IMR-90 (cell line): ENCODE measurements around the gene HSPA12A. TPM values are rescaled to one million over a fixed set of nuclear protein-coding genes. Genes with fewer than 3 reads are reported as not detected.

Source experiments
- ATAC-seq: fragments of 200-7000 bp; cut with Tn5 transposase; 2 replicates; pipeline ENCODE4 v1.9.1; 2020; ENCODE audit warnings: low read depth, mild to moderate bottlenecking, moderate library complexity
- BruUV-seq: library from RNA; stranded (reverse); fragments of 400-500 nt; replicated peaks from 2 replicates; lab custom pipeline; 2021; lab: Mats Ljungman, UMichigan
- CTCF ChIA-PET: fragments of 300-600 bp; formaldehyde crosslinking; extraction: SDS; loops from one replicate; lab custom pipeline; 2021; ENCODE audit warnings: antibody characterized with exemption; lab: Yijun Ruan, JAX
- POLR2A ChIA-PET: fragments of 300-600 bp; sonication (Branson Sonifier 250); formaldehyde crosslinking; loops from one replicate; lab custom pipeline; 2022; ENCODE audit warnings: antibody characterized with exemption; ENCODE audit not compliant: unreplicated experiment; lab: Charles Lee
- DNase-seq: peaks from one replicate; pipeline ENCODE4 v3.0.0; 2013
- H2AFZ ChIP-seq: replicated peaks from 2 replicates; pipeline ENCODE3; 2013; ENCODE audit warnings: low read length, mild to moderate bottlenecking; ENCODE audit not compliant: poor library complexity
- H2AK5ac ChIP-seq: 2 replicates; pipeline ENCODE4 v1.6.1; 2013; ENCODE audit warnings: low read depth, low read length, inconsistent platforms
- H2AK9ac ChIP-seq: replicated peaks from 2 replicates; pipeline ENCODE3; 2013; ENCODE audit warnings: mild to moderate bottlenecking, low read depth, low read length, moderate library complexity; ENCODE audit not compliant: poor library complexity
- H2BK120ac ChIP-seq: 2 replicates; pipeline ENCODE4 v1.6.1; 2013; ENCODE audit warnings: low read depth, low read length, inconsistent platforms
- H2BK15ac ChIP-seq: 3 replicates; pipeline ENCODE4 v1.6.1; 2013; ENCODE audit warnings: low read depth, low read length, inconsistent platforms
- H2BK20ac ChIP-seq: 2 replicates; pipeline ENCODE4 v1.6.1; 2013; ENCODE audit warnings: low read depth, mild to moderate bottlenecking, inconsistent platforms, low read length, moderate library complexity
- H2BK5ac ChIP-seq: 2 replicates; pipeline ENCODE4 v1.6.1; 2013; ENCODE audit warnings: mild to moderate bottlenecking, low read depth, low read length, inconsistent platforms; ENCODE audit not compliant: poor library complexity, severe bottlenecking
- H3K14ac ChIP-seq: replicated peaks from 2 replicates; pipeline ENCODE4 v1.6.1; 2013; ENCODE audit warnings: low read depth, low read length, inconsistent platforms
- H3K18ac ChIP-seq: 2 replicates; pipeline ENCODE4 v1.6.1; 2013; ENCODE audit warnings: low read depth, low read length, control low read depth
- H3K23ac ChIP-seq: 2 replicates; pipeline ENCODE4 v1.6.1; 2013; ENCODE audit warnings: low read depth, low read length, inconsistent platforms
- H3K27ac ChIP-seq: 2 replicates; pipeline ENCODE4 v1.5.1; 2013; ENCODE audit warnings: mild to moderate bottlenecking, control low read depth, low read length; ENCODE audit not compliant: insufficient read depth
- H3K27me3 ChIP-seq: 2 replicates; pipeline ENCODE4 v1.6.1; 2013; ENCODE audit warnings: low read length; ENCODE audit not compliant: control insufficient read depth, insufficient read depth
- H3K36me3 ChIP-seq: 2 replicates; pipeline ENCODE4 v1.6.1; 2013; ENCODE audit warnings: low read length, mixed read lengths; ENCODE audit not compliant: control insufficient read depth, insufficient read depth
- H3K4ac ChIP-seq: 2 replicates; pipeline ENCODE4 v1.6.1; 2013; ENCODE audit warnings: low read depth, low read length, inconsistent platforms
- H3K4me1 ChIP-seq: 2 replicates; pipeline ENCODE4 v1.6.1; 2013; ENCODE audit warnings: low read length, mixed read lengths; ENCODE audit not compliant: control insufficient read depth, insufficient read depth
- H3K4me2 ChIP-seq: 2 replicates; pipeline ENCODE4 v1.6.1; 2013; ENCODE audit warnings: low read depth, mild to moderate bottlenecking, control low read depth, low read length, moderate library complexity
- H3K4me3 ChIP-seq: 2 replicates; pipeline ENCODE4 v1.5.1; 2013; ENCODE audit warnings: low read depth, mild to moderate bottlenecking, control low read depth, low read length, moderate library complexity; ENCODE audit not compliant: insufficient read depth
- H3K56ac ChIP-seq: 2 replicates; pipeline ENCODE4 v1.6.1; 2013; ENCODE audit warnings: low read length, inconsistent platforms; ENCODE audit not compliant: insufficient read depth; ENCODE audit errors: extremely low read depth
- H3K79me1 ChIP-seq, 2 experiments: 2 replicates each; pipeline ENCODE4 v1.6.1; 2013; ENCODE audit warnings: low read length in 2 of 2, inconsistent platforms in 1 of 2, low read depth in 1 of 2
- H3K9ac ChIP-seq: 2 replicates; pipeline ENCODE4 v1.6.1; 2013; ENCODE audit warnings: low read depth, low read length, control low read depth
- H3K9me1 ChIP-seq: 2 replicates; pipeline ENCODE4 v1.6.1; 2013; ENCODE audit warnings: low read length, inconsistent platforms; ENCODE audit not compliant: insufficient read depth
- H3K9me3 ChIP-seq: 2 replicates; pipeline ENCODE4 v1.6.1; 2013; ENCODE audit warnings: low read length; ENCODE audit not compliant: control insufficient read depth, insufficient read depth
- H4K20me1 ChIP-seq: 2 replicates; pipeline ENCODE4 v1.6.1; 2013; ENCODE audit warnings: low read length, inconsistent platforms; ENCODE audit not compliant: insufficient read depth
- H4K5ac ChIP-seq: 2 replicates; pipeline ENCODE4 v1.6.1; 2013; ENCODE audit warnings: mild to moderate bottlenecking, low read depth, low read length, control low read depth
- H4K8ac ChIP-seq, 2 experiments: 2 replicates each; pipeline ENCODE4 v1.6.1; 2013; ENCODE audit warnings: low read depth in 2 of 2, low read length in 2 of 2, control low read depth in 1 of 2, inconsistent platforms in 1 of 2
- H4K91ac ChIP-seq: 2 replicates; pipeline ENCODE4 v1.6.1; 2013; ENCODE audit warnings: low read depth, low read length, inconsistent platforms; ENCODE audit not compliant: insufficient read depth
- CTCF ChIP-seq: conservative IDR thresholded peaks from 2 replicates; pipeline ENCODE4 v1.5.1; 2012; ENCODE audit warnings: mild to moderate bottlenecking, low read depth, low read length, improper control_type of control experiment
- FOS ChIP-seq: fragments of 150-350 bp; IDR thresholded peaks from 2 replicates; pipeline ENCODE4 v1.6.1; 2016; ENCODE audit warnings: low read depth, low read length
- NFE2L2 ChIP-seq: fragments of 150-350 bp; IDR thresholded peaks from 2 replicates; pipeline ENCODE4 v1.6.1; 2016; ENCODE audit warnings: low read depth, mild to moderate bottlenecking, low read length
- RAD21 ChIP-seq: IDR thresholded peaks from 2 replicates; pipeline ENCODE4 v1.6.1; 2012; ENCODE audit warnings: low read length, improper control_type of control experiment
- WGBS, 2 experiments: methylation state at CpG; one replicate each; pipeline versions ENCODE4 v1.1.5 to v1.1.7; 2013; ENCODE audit warnings: missing lambda C conversion rate in 2 of 2; ENCODE audit not compliant: insufficient read length in 1 of 2; ENCODE audit errors: extremely low coverage in 2 of 2; 5-methylcytosine and 5-hydroxymethylcytosine counted together
- dilution Hi-C: fragments of 300-500 bp; cut with HindIII; formaldehyde crosslinking; loops from one replicate; pipeline ENCODE4 v1.14.3; 2018; ENCODE audit warnings: low sequenced_read_pairs; ENCODE audit not compliant: unreplicated experiment
- in situ Hi-C: fragments of 300-500 bp; cut with MboI; formaldehyde crosslinking; loops from 3 replicates; pipeline ENCODE4 v1.14.3; 2019; ENCODE audit warnings: low sequenced_read_pairs, inconsistent platforms, mixed read lengths
- intact Hi-C: fragments of 100-400 bp; cut with micrococcal nuclease; formaldehyde crosslinking; loops from 2 replicates; pipeline ENCODE4 v1.10.0; 2022
- polyA plus RNA-seq, 3 experiments: library from polyadenylated mRNA; depleted of rRNA; stranded (reverse); fragments of >200 nt; gene quantifications; 2 replicates each; pipeline ENCODE4 v1.2.3, GENCODE V29; 2012; ENCODE audit warnings: low replicate concordance in 1 of 3
- total RNA-seq: library from RNA; depleted of rRNA; stranded (reverse); fragments of >200 nt; gene quantifications from 2 replicates; pipeline ENCODE4 v1.2.3, GENCODE V29; 2012
- TF ChIP-seq, protein P1 (sequence below): fragments of 150-350 bp; IDR thresholded peaks from 2 replicates; pipeline ENCODE4 v1.6.1; 2017; ENCODE audit warnings: mild to moderate bottlenecking, antibody characterized with exemption, low read length, low read depth

HSPA12A gene
- total and polyA plus RNA-seq, 2 of the 4 experiments (the other 2 are of a cell fraction): 16.1 to 16.7 TPM

DNA sequence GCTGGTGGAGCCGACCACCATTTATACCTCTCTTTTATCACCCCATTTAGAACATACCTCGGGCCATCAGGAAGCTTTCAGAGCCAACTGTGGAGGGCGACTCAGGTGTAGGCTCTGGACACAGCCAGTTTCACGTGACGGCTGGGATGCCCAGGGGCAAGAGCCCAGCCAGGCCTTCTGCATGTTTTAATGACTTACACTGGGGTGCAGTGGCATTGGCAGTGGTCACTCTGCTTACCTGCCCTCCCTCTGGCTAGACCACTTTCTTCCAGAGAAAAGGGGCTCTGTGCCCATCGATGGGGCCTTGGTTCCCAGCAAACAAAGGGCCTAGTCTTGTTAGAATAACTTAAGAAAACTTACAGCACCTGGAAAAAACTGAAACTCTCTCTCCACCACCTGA is 71.7 kb downstream of the HSPA12A start:
- peaks cover 6% of the 10 kb centered on the region for H3K36me3 ChIP-seq
- TF ChIP-seq NFE2L2 (no peak), FOS (no peak), RAD21 (no peak), CTCF (no peak)
- TF ChIP-seq, protein P1, sequence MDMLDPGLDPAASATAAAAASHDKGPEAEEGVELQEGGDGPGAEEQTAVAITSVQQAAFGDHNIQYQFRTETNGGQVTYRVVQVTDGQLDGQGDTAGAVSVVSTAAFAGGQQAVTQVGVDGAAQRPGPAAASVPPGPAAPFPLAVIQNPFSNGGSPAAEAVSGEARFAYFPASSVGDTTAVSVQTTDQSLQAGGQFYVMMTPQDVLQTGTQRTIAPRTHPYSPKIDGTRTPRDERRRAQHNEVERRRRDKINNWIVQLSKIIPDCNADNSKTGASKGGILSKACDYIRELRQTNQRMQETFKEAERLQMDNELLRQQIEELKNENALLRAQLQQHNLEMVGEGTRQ: no peak
- no peak overlapping the region for H3K4me2 ChIP-seq
- ChIA-PET POLR2A (no interaction called here), CTCF (no interaction called here)
- no peak overlapping the region for H3K18ac ChIP-seq
- no peak overlapping the region for H3K4ac ChIP-seq
- no peak overlapping the region for H2BK20ac ChIP-seq
- dilution Hi-C loops (no loop called here), in situ Hi-C loops (loop anchor here (5.0 kb wide), 1 partner anchor 507 kb away; no protein-coding TSS in a partner anchor), intact Hi-C loops (no loop called here)
- peaks cover 7% of the 10 kb centered on the region for H3K9me1 ChIP-seq
- peak overlapping the region; percentile 3; the same call in 1 of the 2 replicates for H2AK5ac ChIP-seq
- H2BK15ac ChIP-seq: no peak overlapping the region
- H3K9ac ChIP-seq: no peak overlapping the region
- peaks cover 2% of the 10 kb centered on the region; the same call in 1 of the 2 replicates for H3K9me3 ChIP-seq
- 80% methylated on average over 1 of the region's 6 CpGs; no CpG with 5 or more reads in 1 of the 2 experiments for WGBS, 2 experiments
- H3K27me3 ChIP-seq: no peaks in the 10 kb centered on the region
- H3K27ac ChIP-seq: no peak overlapping the region
- H3K23ac ChIP-seq: no peak overlapping the region
- no peak for DNase-seq
- no peak overlapping the region for H2AFZ ChIP-seq
- H3K4me1 ChIP-seq: peaks cover 8% of the 10 kb centered on the region
- ATAC-seq: no peak
- no peaks in the 10 kb centered on the region for H3K79me1 ChIP-seq
- H4K20me1 ChIP-seq: no peaks in the 10 kb centered on the region
- no peak overlapping the region for H3K14ac ChIP-seq
- H3K56ac ChIP-seq: no peak overlapping the region
- no peak overlapping the region for H3K4me3 ChIP-seq
- H2BK120ac ChIP-seq: no peak overlapping the region
- no peak overlapping the region for H4K91ac ChIP-seq
- H2BK5ac ChIP-seq: no peak overlapping the region
- H4K5ac ChIP-seq: no peak overlapping the region
- H2AK9ac ChIP-seq: no peak overlapping the region
- H4K8ac ChIP-seq: no peak overlapping the region
- BruUV-seq: no TSS peak
